T-cell (primary cell): Measurements from ENCODE around the gene MCCC1. TPM values are rescaled to one million over a fixed set of nuclear protein-coding genes. Genes with fewer than 3 reads are reported as not detected.

Experiments
- ATAC-seq, 4 experiments: fragments of 200-7000 bp in 3 of 4; fragments of 150-1000 bp in 1 of 4; cut with Tn5 transposase; replicated peaks in 1 of 4; 1 replicate in 3 of 4; 2 replicates in 1 of 4; pipeline ENCODE4 v1.10.0; 2021; ENCODE audit warnings: moderate library complexity in 3 of 4, mild to moderate bottlenecking in 2 of 4, moderate number of reproducible peaks in 1 of 4
- CTCF ChIA-PET, 2 donors: fragments of 300-600 bp; sonication (Branson Sonifier 250); formaldehyde crosslinking; loops; one replicate each; lab custom pipeline; 2022; ENCODE audit warnings: antibody characterized with exemption in 2 of 2; lab: Charles Lee
- POLR2A ChIA-PET, 2 donors: fragments of 300-600 bp; sonication (Branson Sonifier 250); formaldehyde crosslinking; loops; one replicate each; lab custom pipeline; 2022; ENCODE audit warnings: antibody characterized with exemption in 2 of 2; lab: Charles Lee
- DNase-seq, 35 experiments: peaks; one replicate each; pipeline versions ENCODE4 v3.0.0 to v3.0.0-alpha.2; 2013 to 2023
- H3K27ac ChIP-seq: one replicate; pipeline ENCODE4 v1.5.1; 2013; ENCODE audit warnings: low read length
- H3K27me3 ChIP-seq, 2 experiments: replicated peaks in 1 of 2; 1 replicate in 1 of 2; 2 replicates in 1 of 2; pipeline versions ENCODE4 v1.6.1 to v1.7.0; 2013; ENCODE audit warnings: low read length in 1 of 2, mixed read lengths in 1 of 2; ENCODE audit not compliant: control insufficient read depth in 2 of 2, insufficient read depth in 2 of 2; ENCODE audit errors: extremely low read depth in 1 of 2
- H3K36me3 ChIP-seq, 2 donors: 1 replicate in 1 of 2; 2 replicates in 1 of 2; pipeline versions ENCODE4 v1.6.1 to v1.7.0; 2013; ENCODE audit warnings: low read length in 1 of 2; ENCODE audit not compliant: control insufficient read depth in 2 of 2, insufficient read depth in 1 of 2; ENCODE audit errors: extremely low read depth in 1 of 2
- H3K4me1 ChIP-seq, 2 experiments: 1 replicate in 1 of 2; 2 replicates in 1 of 2; pipeline versions ENCODE4 v1.6.1 to v1.7.0; 2013; ENCODE audit warnings: low read length in 2 of 2, mixed read lengths in 1 of 2; ENCODE audit not compliant: insufficient read depth in 2 of 2, control insufficient read depth in 1 of 2; ENCODE audit errors: extremely low read depth in 1 of 2
- H3K4me3 ChIP-seq, 2 donors: 1 replicate in 1 of 2; 2 replicates in 1 of 2; pipeline versions ENCODE4 v1.5.1 to v1.7.0; 2013; ENCODE audit warnings: mild to moderate bottlenecking in 2 of 2, low read length in 1 of 2, moderate library complexity in 1 of 2; ENCODE audit not compliant: control insufficient read depth in 1 of 2; ENCODE audit errors: extremely low read depth in 1 of 2
- H3K9me3 ChIP-seq: 2 replicates; pipeline ENCODE4 v1.7.0; 2013
- H3K27ac Mint-ChIP-seq, 2 donors: one replicate each; pipeline ENCODE4 v1.8.0; 2020 to 2021; ENCODE audit warnings: mild to moderate bottlenecking in 2 of 2, mixed read lengths in 2 of 2
- H3K27me3 Mint-ChIP-seq, 2 donors: one replicate each; pipeline ENCODE4 v1.8.0; 2021 to 2022; ENCODE audit warnings: mixed read lengths in 2 of 2
- H3K36me3 Mint-ChIP-seq: one replicate; pipeline ENCODE4 v1.8.0; 2021; ENCODE audit warnings: mixed read lengths
- H3K4me1 Mint-ChIP-seq, 3 donors: one replicate each; pipeline ENCODE4 v1.8.0; 2020 to 2022; ENCODE audit warnings: mixed read lengths in 3 of 3, mild to moderate bottlenecking in 1 of 3
- H3K4me3 Mint-ChIP-seq, 3 donors: one replicate each; pipeline ENCODE4 v1.8.0; 2020 to 2022; ENCODE audit warnings: mild to moderate bottlenecking in 3 of 3, mixed read lengths in 3 of 3, moderate library complexity in 3 of 3
- H3K9me3 Mint-ChIP-seq, 3 donors: one replicate each; pipeline ENCODE4 v1.8.0; 2020 to 2022; ENCODE audit warnings: mixed read lengths in 3 of 3
- WGBS: methylation state at CpG from one replicate; pipeline ENCODE4 v1.1.5; 2013; ENCODE audit warnings: missing lambda C conversion rate; ENCODE audit not compliant: insufficient coverage; 5-methylcytosine and 5-hydroxymethylcytosine counted together
- total RNA-seq, 35 experiments: library from RNA in 6 of 35; stranded (reverse) in 6 of 35; fragments of 120-200 nt in 1 of 35; gene quantifications; one replicate each; pipeline versions ENCODE4 v1.2.1 to v1.2.4 and lab custom pipeline; 2013 to 2026

The MCCC1 gene
- total RNA-seq, 5 donors from 2014 or later (not counting 1 experiment from before 2014, with no cell fraction given): 18.1 to 33.1 (median 26.0) TPM

- H3K36me3 Mint-ChIP-seq: peaks cover 37% of the 10 kb centered on the region
- H3K27ac Mint-ChIP-seq: no peak overlapping the region
- H3K9me3 ChIP-seq: no peaks in the 10 kb centered on the region
These were observed 84.1 kb downstream of the MCCC1 start for GRCh38 chr3:183015185-183015584.

GRCh38 chr3:183013856-183014255 lies 85.4 kb downstream of the MCCC1 start:
- no peaks in the 10 kb centered on the region for H3K4me1 Mint-ChIP-seq
- ChIA-PET CTCF (no interaction called here), POLR2A (no interaction called here)
- Histone ChIP-seq H3K36me3 (peaks cover 2 to 22% of the 10 kb centered on the region in 2 donors), H3K4me1 (no peaks in the 10 kb centered on the region), H3K27me3 (no peaks in the 10 kb centered on the region), H3K4me3 (no peak overlapping the region), H3K27ac (no peak overlapping the region), H3K9me3 (no peaks in the 10 kb centered on the region)
- ATAC-seq (no peak), DNase-seq (no peak)
- no peak overlapping the region for H3K4me3 Mint-ChIP-seq
- H3K36me3 Mint-ChIP-seq: peaks cover 28% of the 10 kb centered on the region
- 88% methylated on average over 3 of the region's 6 CpGs for WGBS
- H3K27me3 Mint-ChIP-seq: no peaks in the 10 kb centered on the region
- no peaks in the 10 kb centered on the region for H3K9me3 Mint-ChIP-seq
- H3K27ac Mint-ChIP-seq: no peak overlapping the region

More at GRCh38 chr3:183015185-183015584, 84.1 kb downstream of the MCCC1 start:
- Mint-ChIP-seq H3K9me3 (no peaks in the 10 kb centered on the region), H3K27me3 (no peaks in the 10 kb centered on the region), H3K4me3 (no peak overlapping the region), H3K4me1 (no peaks in the 10 kb centered on the region)
- Histone ChIP-seq H3K36me3 (peaks cover 2 to 33% of the 10 kb centered on the region in 2 donors), H3K4me1 (no peaks in the 10 kb centered on the region), H3K4me3 (no peak overlapping the region), H3K27ac (no peak overlapping the region), H3K27me3 (no peaks in the 10 kb centered on the region)
- DNase-seq: no peak
- CTCF ChIA-PET: no interaction called here
- whole genome bisulfite sequencing: 100% methylated on average over 1 of the region's 2 CpGs
- POLR2A ChIA-PET: interaction anchor here in 1 of 2 donors (0.7 kb wide), 1 partner anchor 397 kb away, joined by 6 read pairs; no protein-coding TSS in a partner anchor
- ATAC-seq: no peak

GRCh38 chr3:183013074-183013473 lies 86.2 kb downstream of the MCCC1 start:
- no peaks in the 10 kb centered on the region for H3K9me3 Mint-ChIP-seq
- POLR2A ChIA-PET: no interaction called here
- Histone ChIP-seq H3K9me3 (no peaks in the 10 kb centered on the region), H3K4me1 (no peaks in the 10 kb centered on the region), H3K4me3 (no peak overlapping the region), H3K27ac (no peak overlapping the region), H3K27me3 (no peaks in the 10 kb centered on the region), H3K36me3 (peaks cover 2 to 16% of the 10 kb centered on the region in 2 donors)
- H3K4me1 Mint-ChIP-seq: no peaks in the 10 kb centered on the region
- CTCF ChIA-PET: no interaction called here
- ATAC-seq (no peak), DNase-seq (no peak)
- H3K27ac Mint-ChIP-seq: no peak overlapping the region
- 100% methylated on average over 1 of the region's 5 CpGs for WGBS
- H3K36me3 Mint-ChIP-seq: peaks cover 23% of the 10 kb centered on the region
- H3K4me3 Mint-ChIP-seq: no peak overlapping the region
- no peaks in the 10 kb centered on the region for H3K27me3 Mint-ChIP-seq

- no peak for DNase-seq
- Histone ChIP-seq H3K4me1 (no peaks in the 10 kb centered on the region), H3K9me3 (no peaks in the 10 kb centered on the region), H3K27ac (no peak overlapping the region), H3K36me3 (no peaks in the 10 kb centered on the region), H3K27me3 (no peaks in the 10 kb centered on the region), H3K4me3 (no peak overlapping the region)
- Mint-ChIP-seq H3K4me3 (no peak overlapping the region), H3K27me3 (no peaks in the 10 kb centered on the region), H3K36me3 (peaks cover 20% of the 10 kb centered on the region), H3K27ac (no peak overlapping the region), H3K4me1 (peaks cover 0 to 5% (median 0%) of the 10 kb centered on the region in 3 donors), H3K9me3 (no peaks in the 10 kb centered on the region)
- ChIA-PET POLR2A (no interaction called here), CTCF (no interaction called here)
- no peak for ATAC-seq
These were observed 90.5 kb downstream of the MCCC1 start for GRCh38 chr3:183008800-183009199.

GRCh38 chr3:183008303-183008702 lies 91.0 kb downstream of the MCCC1 start:
- Mint-ChIP-seq H3K27ac (no peak overlapping the region), H3K4me1 (peaks cover 0 to 5% (median 0%) of the 10 kb centered on the region in 3 donors), H3K9me3 (no peaks in the 10 kb centered on the region), H3K4me3 (no peak overlapping the region), H3K27me3 (no peaks in the 10 kb centered on the region), H3K36me3 (peaks cover 20% of the 10 kb centered on the region)
- no CpG with 5 or more reads among the region's 4 CpGs for WGBS
- H3K4me1 ChIP-seq: no peaks in the 10 kb centered on the region
- no peak for ATAC-seq
- no peaks in the 10 kb centered on the region for H3K36me3 ChIP-seq
- H3K27ac ChIP-seq: no peak overlapping the region
- no peaks in the 10 kb centered on the region for H3K9me3 ChIP-seq
- H3K4me3 ChIP-seq: no peak overlapping the region
- DNase-seq: no peak
- no peaks in the 10 kb centered on the region for H3K27me3 ChIP-seq
- ChIA-PET POLR2A (no interaction called here), CTCF (no interaction called here)

GRCh38 chr3:183006396-183007002 lies 92.8 kb downstream of the MCCC1 start:
- 91% methylated on average over 6 of the region's 10 CpGs for WGBS
- peaks cover 19% of the 10 kb centered on the region for H3K36me3 Mint-ChIP-seq
- Histone ChIP-seq H3K9me3 (no peaks in the 10 kb centered on the region), H3K4me1 (no peaks in the 10 kb centered on the region), H3K4me3 (no peak overlapping the region), H3K36me3 (no peaks in the 10 kb centered on the region), H3K27me3 (no peaks in the 10 kb centered on the region), H3K27ac (no peak overlapping the region)
- no peak for ATAC-seq
- ChIA-PET CTCF (no interaction called here), POLR2A (interaction anchor here in 1 of 2 donors (0.8 kb wide), 1 partner anchor 57 kb away, joined by 3 read pairs; no protein-coding TSS in a partner anchor)
- H3K27ac Mint-ChIP-seq: no peak overlapping the region
- no peaks in the 10 kb centered on the region for H3K9me3 Mint-ChIP-seq
- no peak overlapping the region for H3K4me3 Mint-ChIP-seq
- DNase-seq: no peak
- peaks cover 0 to 5% (median 0%) of the 10 kb centered on the region in 3 donors for H3K4me1 Mint-ChIP-seq
- no peaks in the 10 kb centered on the region for H3K27me3 Mint-ChIP-seq
